Camera-type eye (tissue), 1 donor: ENCODE results near the gene ACSL4. TPM values are rescaled to one million over a fixed set of nuclear protein-coding genes. Genes with fewer than 3 reads are reported as not detected.

ENCODE experiments used
- total RNA-seq: library from RNA; depleted of rRNA; stranded (reverse); fragments of >200 nt; gene quantifications from one replicate; pipeline ENCODE4 v1.2.3, GENCODE V29; 2014

Gene ACSL4
- total RNA-seq = 54.6 TPM

GRCh38 chrX:109732807-109733612 is at the start of gene ACSL4:
TSS of gene ACSL4 (minus strand) at chrX:109733257. CDS start at chrX:109683363, 49,894 bp downstream.

GRCh38 chrX:109624641-109625616 is 108.1 kb downstream of the ACSL4 start, which contains the start of gene KCNE5:
TSS of gene KCNE5 (minus strand) at chrX:109625172. CDS start at chrX:109625020, 152 bp downstream.

Other genes starting within 250 kb of the ACSL4 start
- 12.6 TPM for gene NXT2, start 196.4 kb downstream of the ACSL4 start, total RNA-seq
- 3.9 TPM for gene KCNE5, start 108.1 kb downstream of the ACSL4 start, total RNA-seq